HepG2 (cell line): ENCODE data around the gene MCOLN1. TPM values are rescaled to one million over a fixed set of nuclear protein-coding genes. Genes with fewer than 3 reads are reported as not detected.

Experiments used
- ARID2 ChIP-seq: sonication (generic); formaldehyde crosslinking; IDR thresholded peaks from 2 replicates; pipeline ENCODE4 v1.8.1; 2022; ENCODE audit warnings: mild to moderate bottlenecking, missing genetic modification reagents, borderline replicate concordance
- BORCS8-MEF2B ChIP-seq: sonication (generic); formaldehyde crosslinking; IDR thresholded peaks from 2 replicates; pipeline ENCODE4 v1.8.0; 2022; ENCODE audit warnings: mild to moderate bottlenecking, missing genetic modification reagents
- CAMTA2 ChIP-seq: sonication (generic); formaldehyde crosslinking; IDR thresholded peaks from 2 replicates; pipeline ENCODE4 v1.4.0; 2020; ENCODE audit warnings: mild to moderate bottlenecking, missing genetic modification reagents, borderline replicate concordance
- GABPB1 ChIP-seq: IDR thresholded peaks from 2 replicates; pipeline ENCODE4 v1.6.1; 2016; ENCODE audit warnings: mild to moderate bottlenecking, missing genetic modification reagents, moderate library complexity, missing compliant biosample characterization
- GMEB1 ChIP-seq: sonication (generic); formaldehyde crosslinking; IDR thresholded peaks from 2 replicates; pipeline ENCODE4 v1.5.1; 2020; ENCODE audit warnings: missing genetic modification reagents, mild to moderate bottlenecking, borderline replicate concordance
- HDAC6 ChIP-seq: fragments of 200-600 bp; sonication (generic); IDR thresholded peaks from 2 replicates; pipeline ENCODE4 v1.7.0; 2017; ENCODE audit warnings: mild to moderate bottlenecking, antibody characterized with exemption, low read length, low read depth
- HNF1B ChIP-seq: sonication (generic); formaldehyde crosslinking; IDR thresholded peaks from 2 replicates; pipeline ENCODE4 v1.5.1; 2020; ENCODE audit warnings: mild to moderate bottlenecking, moderate library complexity, missing genetic modification reagents
- NCOA5 ChIP-seq: sonication (generic); formaldehyde crosslinking; IDR thresholded peaks from 2 replicates; pipeline ENCODE4 v1.4.0; 2020; ENCODE audit warnings: missing genetic modification reagents
- SMARCC2 ChIP-seq: fragments of 450-650 bp; IDR thresholded peaks from 2 replicates; pipeline ENCODE4 v1.6.1; 2017; ENCODE audit warnings: antibody characterized with exemption, mild to moderate bottlenecking
- THAP7 ChIP-seq: sonication (generic); formaldehyde crosslinking; IDR thresholded peaks from 2 replicates; pipeline ENCODE4 v1.8.1; 2023; ENCODE audit warnings: mild to moderate bottlenecking, missing genetic modification reagents
- ZBTB26 ChIP-seq: IDR thresholded peaks from 2 replicates; pipeline ENCODE4 v1.6.1; 2016; ENCODE audit warnings: missing compliant biosample characterization, missing genetic modification reagents, borderline replicate concordance
- ZBTB37 ChIP-seq: sonication (generic); formaldehyde crosslinking; IDR thresholded peaks from 2 replicates; pipeline ENCODE4 v1.4.0; 2020; ENCODE audit warnings: mild to moderate bottlenecking, missing genetic modification reagents
- ZC3H4 ChIP-seq: sonication (generic); formaldehyde crosslinking; IDR thresholded peaks from 2 replicates; pipeline ENCODE4 v1.4.0; 2020; ENCODE audit warnings: missing genetic modification reagents, borderline replicate concordance
- ZNF274 ChIP-seq: sonication (generic); formaldehyde crosslinking; IDR thresholded peaks from 2 replicates; pipeline ENCODE4 v1.5.1; 2020; ENCODE audit warnings: mild to moderate bottlenecking, missing genetic modification reagents
- ZNF331 ChIP-seq: sonication (generic); formaldehyde crosslinking; IDR thresholded peaks from 2 replicates; pipeline ENCODE4 v1.4.0; 2020; ENCODE audit warnings: missing genetic modification reagents
- ZNF503 ChIP-seq: sonication (generic); formaldehyde crosslinking; IDR thresholded peaks from 2 replicates; pipeline ENCODE4 v1.4.0; 2020; ENCODE audit warnings: missing genetic modification reagents
- ZNF747 ChIP-seq: sonication (generic); formaldehyde crosslinking; IDR thresholded peaks from 2 replicates; pipeline ENCODE4 v1.8.1; 2023; ENCODE audit warnings: missing genetic modification reagents, mild to moderate bottlenecking, borderline replicate concordance
- ZNF772 ChIP-seq: sonication (generic); formaldehyde crosslinking; IDR thresholded peaks from 2 replicates; pipeline ENCODE4 v1.5.0; 2020; ENCODE audit warnings: mild to moderate bottlenecking, missing genetic modification reagents
- polyA plus RNA-seq, 8 experiments: library from polyadenylated mRNA; depleted of rRNA in 3 of 8; stranded (reverse) in 7 of 8; unstranded in 1 of 8; fragments of >200 nt; fragmentation: Illumina TruSeq in 4 of 8; extraction: Trizol in 4 of 8; gene quantifications; 2 replicates each; pipeline versions ENCODE4 v1.2.1 to v1.2.3, GENCODE V29; 2011 to 2016; ENCODE audit warnings: low read depth in 4 of 8, missing spikeins in 1 of 8, mixed read lengths in 1 of 8; ENCODE audit not compliant: insufficient read depth in 1 of 8
- total RNA-seq, 5 experiments: library from RNA; depleted of rRNA; stranded (reverse); fragments of >200 nt; fragmentation: Illumina TruSeq; extraction: Trizol; gene quantifications; 2 replicates each; pipeline ENCODE4 v1.2.3, GENCODE V29; 2016; ENCODE audit warnings: low read depth in 1 of 5

The MCOLN1 gene
- total and polyA plus RNA-seq, 2 of the 13 experiments (the other 11 are each of a cell fraction or from before 2014, with no cell fraction given), result 3.4 to 15.7 TPM

GRCh38 chr19:7494416-7495098 is 27.9 kb upstream of the MCOLN1 start (continued):
- TF ChIP-seq GMEB1 (CRISPR knock-in tag), result no peak; the same call in 1 of the 2 replicates
- no peak for TF ChIP-seq ARID2 (CRISPR knock-in tag)
- no peak; the same call in 1 of the 2 replicates for TF ChIP-seq ZNF747 (CRISPR knock-in tag)
- TF ChIP-seq HDAC6, result no peak
- 0 out of 2 replicates have a peak, but pooled peaks have one; percentile 33 for TF ChIP-seq HNF1B
- no peak for TF ChIP-seq ZNF772
- TF ChIP-seq NCOA5, result no peak
- TF ChIP-seq ZNF503, result no peak
- 0 out of 2 replicates have a peak, but pooled peaks have one; percentile 45 for TF ChIP-seq THAP7
- TF ChIP-seq SMARCC2, result no peak
- TF ChIP-seq BORCS8-MEF2B (CRISPR knock-in tag), result no peak
- peak; percentile 32; the same call in 1 of the 2 replicates for TF ChIP-seq GABPB1 (CRISPR knock-in tag)
- no peak for TF ChIP-seq ZBTB26 (CRISPR knock-in tag)
- TF ChIP-seq ZNF331 (CRISPR knock-in tag), result no peak
- no peak for TF ChIP-seq ZBTB37 (CRISPR knock-in tag)
- TF ChIP-seq ZC3H4 (CRISPR knock-in tag), result no peak
- TF ChIP-seq CAMTA2, result no peak
- no peak for TF ChIP-seq ZNF274 (CRISPR knock-in tag)
